HG03432 (cell line): ENCODE data around the gene PLK1.
"Not testable (repeated sequence)": the region's sequence is repeated elsewhere in the genome, so short reads cannot be mapped to it uniquely, and the experiment has no call there.

Experiments
- ATAC-seq: cut with Tn5 transposase; IDR thresholded peaks from one replicate; pipeline ENCODE4 v1.9.1; 2021; ENCODE audit warnings: mild to moderate bottlenecking, moderate library complexity; ENCODE audit not compliant: unreplicated experiment

The PLK1 gene

GRCh38 chr16:23706439-23706838 is 27.8 kb downstream of the PLK1 start:
- ATAC-seq: no peak

- no peak for ATAC-seq
Measured at GRCh38 chr16:23709536-23709935, 30.8 kb downstream of the PLK1 start.

- ATAC-seq: no peak
Measured at GRCh38 chr16:23710008-23710407, 31.3 kb downstream of the PLK1 start.

GRCh38 chr16:23710504-23710903 is 31.8 kb downstream of the PLK1 start:
- no peak for ATAC-seq

- no peak for ATAC-seq
Measured at GRCh38 chr16:23711785-23712184, 33.1 kb downstream of the PLK1 start.

- no peak for ATAC-seq
Measured at GRCh38 chr16:23712976-23713375, 34.3 kb downstream of the PLK1 start, which contains the start of gene ERN2. TSS of gene ERN2 (minus strand) at chr16:23713222. CDS start at chr16:23713187, 35 bp downstream.

- ATAC-seq: no peak
Measured at GRCh38 chr16:23716484-23716883, 37.8 kb downstream of the PLK1 start.

- ATAC-seq: not testable (repeated sequence)
Measured at GRCh38 chr16:23722613-23723240, 44.0 kb downstream of the PLK1 start.

GRCh38 chr16:23724096-23724784 is 45.6 kb downstream of the PLK1 start:
- ATAC-seq: no peak

GRCh38 chr16:23724785-23725131 is 46.1 kb downstream of the PLK1 start:
- no peak for ATAC-seq

- no peak for ATAC-seq
Measured at GRCh38 chr16:23726710-23727109, 48.0 kb downstream of the PLK1 start.

GRCh38 chr16:23728112-23728477 is 49.4 kb downstream of the PLK1 start:
- no peak for ATAC-seq

GRCh38 chr16:23729503-23730424 is 51.1 kb downstream of the PLK1 start:
- no peak for ATAC-seq

GRCh38 chr16:23734176-23734893 is 55.6 kb downstream of the PLK1 start:
- ATAC-seq: no peak

- not testable (repeated sequence) for ATAC-seq
Measured at GRCh38 chr16:23737423-23738028, 58.8 kb downstream of the PLK1 start.

- ATAC-seq: no peak
Measured at GRCh38 chr16:23739516-23739915, 60.8 kb downstream of the PLK1 start.
